Osteocyte (in vitro differentiated cells): ENCODE results near the gene TMEM178B. TPM values are rescaled to one million over a fixed set of nuclear protein-coding genes. Genes with fewer than 3 reads are reported as not detected.

Experiments
- DNase-seq: peaks from one replicate; pipeline ENCODE4 v3.0.0; 2021; ENCODE audit warnings: mixed read lengths; ENCODE audit not compliant: unreplicated experiment; ENCODE audit errors: extremely low spot score
- H3K27ac Mint-ChIP-seq: one replicate; pipeline ENCODE4 v1.8.0; 2021; ENCODE audit warnings: mild to moderate bottlenecking, mixed read lengths; ENCODE audit not compliant: unreplicated experiment
- H3K27me3 Mint-ChIP-seq: one replicate; pipeline ENCODE4 v1.8.0; 2021; ENCODE audit warnings: mixed read lengths; ENCODE audit not compliant: unreplicated experiment
- H3K36me3 Mint-ChIP-seq: one replicate; pipeline ENCODE4 v1.8.0; 2021; ENCODE audit warnings: mixed read lengths; ENCODE audit not compliant: unreplicated experiment
- H3K4me1 Mint-ChIP-seq: one replicate; pipeline ENCODE4 v1.8.0; 2021; ENCODE audit warnings: mixed read lengths; ENCODE audit not compliant: unreplicated experiment
- H3K4me3 Mint-ChIP-seq: one replicate; pipeline ENCODE4 v1.8.0; 2021; ENCODE audit warnings: mild to moderate bottlenecking, moderate library complexity, mixed read lengths; ENCODE audit not compliant: unreplicated experiment
- H3K9me3 Mint-ChIP-seq: one replicate; pipeline ENCODE4 v1.8.0; 2021; ENCODE audit warnings: mixed read lengths; ENCODE audit not compliant: unreplicated experiment
- CTCF ChIP-seq: fragments of 200-600 bp; sonication (generic); IDR thresholded peaks from 2 replicates; pipeline ENCODE4 v1.5.0; 2021; ENCODE audit warnings: antibody characterized with exemption, mild to moderate bottlenecking, moderate library complexity
- total RNA-seq: library from RNA; stranded (reverse); gene quantifications from 2 replicates; pipeline ENCODE4 v1.2.1, GENCODE V29; 2021

TMEM178B gene
- total RNA-seq, 1 donor from 2014 or later: 0.70 TPM

GRCh38 chr7:141218941-141219340 lies 145.1 kb downstream of the TMEM178B start:
- DNase-seq: no peak
- Mint-ChIP-seq H3K27ac (no peak overlapping the region), H3K4me3 (no peak overlapping the region), H3K27me3 (no peaks in the 10 kb centered on the region), H3K36me3 (no peaks in the 10 kb centered on the region), H3K4me1 (no peaks in the 10 kb centered on the region), H3K9me3 (no peaks in the 10 kb centered on the region)
- TF ChIP-seq CTCF: no peak

GRCh38 chr7:141220263-141220880 lies 146.5 kb downstream of the TMEM178B start:
- no peak for DNase-seq
- Mint-ChIP-seq H3K4me3 (no peak overlapping the region), H3K4me1 (no peaks in the 10 kb centered on the region), H3K27ac (no peak overlapping the region), H3K27me3 (no peaks in the 10 kb centered on the region), H3K36me3 (no peaks in the 10 kb centered on the region), H3K9me3 (no peaks in the 10 kb centered on the region)
- no peak for TF ChIP-seq CTCF

- H3K36me3 Mint-ChIP-seq: no peaks in the 10 kb centered on the region
- H3K27ac Mint-ChIP-seq: no peak overlapping the region
- DNase-seq: no peak
- H3K27me3 Mint-ChIP-seq: no peaks in the 10 kb centered on the region
- TF ChIP-seq CTCF: no peak
- no peaks in the 10 kb centered on the region for H3K4me1 Mint-ChIP-seq
- H3K9me3 Mint-ChIP-seq: no peaks in the 10 kb centered on the region
- H3K4me3 Mint-ChIP-seq: no peak overlapping the region
Measured at GRCh38 chr7:141221007-141221612, 147.2 kb downstream of the TMEM178B start.

- DNase-seq: no peak
- no peak overlapping the region for H3K27ac Mint-ChIP-seq
- no peaks in the 10 kb centered on the region for H3K27me3 Mint-ChIP-seq
- no peaks in the 10 kb centered on the region for H3K9me3 Mint-ChIP-seq
- H3K36me3 Mint-ChIP-seq: no peaks in the 10 kb centered on the region
- no peaks in the 10 kb centered on the region for H3K4me1 Mint-ChIP-seq
- H3K4me3 Mint-ChIP-seq: no peak overlapping the region
- no peak for TF ChIP-seq CTCF
Measured at GRCh38 chr7:141225916-141226618, 152.2 kb downstream of the TMEM178B start.

- Mint-ChIP-seq H3K4me3 (no peak overlapping the region), H3K36me3 (no peaks in the 10 kb centered on the region), H3K27me3 (no peaks in the 10 kb centered on the region), H3K27ac (no peak overlapping the region), H3K4me1 (peaks cover 3% of the 10 kb centered on the region), H3K9me3 (no peaks in the 10 kb centered on the region)
- DNase-seq: no peak
- no peak for TF ChIP-seq CTCF
Measured at GRCh38 chr7:141227454-141227853, 153.6 kb downstream of the TMEM178B start.
